ENCODE data around the gene SCAMP4. TPM values are rescaled to one million over a fixed set of nuclear protein-coding genes. Genes with fewer than 3 reads are reported as not detected.
A peak's percentile ranks its signal among the peaks of the same experiment; 100 is the strongest.

SCAMP4 gene
- total and polyA plus RNA-seq, 7 donors: 14.4 to 55.4 (median 26.0) TPM

DNA sequence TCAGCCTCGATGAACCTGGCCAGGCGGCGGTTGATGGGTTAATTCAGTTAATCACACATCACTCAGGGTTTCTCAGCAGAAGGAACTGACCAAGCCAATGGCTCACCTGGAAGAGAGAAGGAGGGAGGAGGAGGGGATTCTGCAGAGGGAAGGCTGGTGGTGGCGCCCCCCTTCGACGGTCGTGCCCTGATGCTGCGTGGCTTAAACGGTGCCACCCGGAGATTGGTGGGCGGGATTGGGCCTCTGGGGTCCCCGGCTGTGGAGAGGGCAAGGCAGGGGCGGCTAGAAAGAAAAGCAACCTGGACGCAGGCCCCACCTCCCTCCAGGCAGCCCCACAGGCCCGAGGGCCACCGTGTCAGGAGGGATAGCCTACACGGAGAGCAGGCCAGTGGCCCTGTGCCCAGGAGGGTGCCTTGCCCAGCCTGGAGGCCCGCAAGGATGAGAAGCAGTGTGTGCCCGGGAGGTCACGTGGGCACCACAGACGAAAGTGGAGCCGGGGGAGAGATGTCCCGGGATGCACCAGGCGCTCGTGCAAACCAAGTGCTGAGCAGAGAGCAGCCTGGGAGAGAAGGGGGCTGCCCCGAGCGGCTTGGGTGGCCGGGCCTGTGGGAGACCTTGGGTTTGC is 51.8 kb downstream of the SCAMP4 start:
- H3K36me3 ChIP-seq: peaks cover 0 to 13% (median 0%) of the 10 kb centered on the region in 4 donors
- no peaks in the 10 kb centered on the region for H3K27me3 ChIP-seq
- peak overlapping the region in 3 of 4 donors; percentile 67 to 77 (median 75) for H3K27ac ChIP-seq
- H3K4me3 ChIP-seq: peak overlapping the region in 1 of 4 donors; percentile 29
- H3K9me3 ChIP-seq: no peaks in the 10 kb centered on the region
- TF ChIP-seq POLR2AphosphoS5 (IDR thresholded peaks at IDR 0.05) (peak in 1 of 4 donors; percentile 52), EP300 (IDR thresholded peaks at IDR 0.05) (peak in 1 of 4 donors; percentile 14)
- TF ChIP-seq, protein P1, sequence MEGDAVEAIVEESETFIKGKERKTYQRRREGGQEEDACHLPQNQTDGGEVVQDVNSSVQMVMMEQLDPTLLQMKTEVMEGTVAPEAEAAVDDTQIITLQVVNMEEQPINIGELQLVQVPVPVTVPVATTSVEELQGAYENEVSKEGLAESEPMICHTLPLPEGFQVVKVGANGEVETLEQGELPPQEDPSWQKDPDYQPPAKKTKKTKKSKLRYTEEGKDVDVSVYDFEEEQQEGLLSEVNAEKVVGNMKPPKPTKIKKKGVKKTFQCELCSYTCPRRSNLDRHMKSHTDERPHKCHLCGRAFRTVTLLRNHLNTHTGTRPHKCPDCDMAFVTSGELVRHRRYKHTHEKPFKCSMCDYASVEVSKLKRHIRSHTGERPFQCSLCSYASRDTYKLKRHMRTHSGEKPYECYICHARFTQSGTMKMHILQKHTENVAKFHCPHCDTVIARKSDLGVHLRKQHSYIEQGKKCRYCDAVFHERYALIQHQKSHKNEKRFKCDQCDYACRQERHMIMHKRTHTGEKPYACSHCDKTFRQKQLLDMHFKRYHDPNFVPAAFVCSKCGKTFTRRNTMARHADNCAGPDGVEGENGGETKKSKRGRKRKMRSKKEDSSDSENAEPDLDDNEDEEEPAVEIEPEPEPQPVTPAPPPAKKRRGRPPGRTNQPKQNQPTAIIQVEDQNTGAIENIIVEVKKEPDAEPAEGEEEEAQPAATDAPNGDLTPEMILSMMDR (IDR thresholded peaks at IDR 0.05): no peak
- DNase-seq: peak; percentile 94
- peaks cover 0 to 19% (median 11%) of the 10 kb centered on the region in 4 donors for H3K4me1 ChIP-seq
- intact Hi-C loops (cut with DNase I): no loop called here
- 89 to 90% methylated on average over 28 of the region's 28 CpGs for WGBS, 2 donors

DNA sequence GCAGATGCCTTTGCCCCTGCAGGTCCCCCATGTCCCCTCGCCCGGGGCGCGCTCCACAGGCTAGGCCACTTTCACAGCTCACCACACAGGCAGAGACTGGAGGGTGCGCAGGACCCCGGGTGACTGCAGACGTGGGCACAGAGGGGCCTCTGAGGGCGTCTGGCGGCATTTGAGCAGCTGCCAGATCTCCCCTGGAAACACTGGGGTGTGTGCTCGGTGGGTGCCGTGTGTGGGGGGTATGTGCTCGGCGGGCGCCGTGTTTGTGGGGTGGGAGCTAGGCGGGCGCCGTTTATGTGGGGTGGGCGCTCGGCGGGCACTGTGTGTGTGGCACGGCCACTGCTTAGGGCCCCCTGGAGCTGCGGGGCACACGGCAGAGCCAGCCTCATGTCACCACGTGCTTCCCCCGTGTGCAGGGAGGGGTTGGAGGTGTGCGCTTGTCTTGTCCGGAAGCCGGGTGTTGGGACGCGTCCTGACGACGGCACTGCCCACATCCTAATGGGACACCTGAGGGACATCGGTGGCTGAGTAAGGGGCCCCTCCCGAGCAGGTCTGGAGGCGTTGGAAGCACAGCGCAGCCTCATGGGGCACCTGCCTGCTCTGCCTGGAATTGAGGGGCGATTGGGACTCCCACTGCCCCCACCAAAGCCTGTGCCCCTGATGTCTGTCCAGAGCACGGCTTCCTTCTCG is 52.5 kb downstream of the SCAMP4 start:
- Histone ChIP-seq H3K36me3 (peaks cover 0 to 9% (median 0%) of the 10 kb centered on the region in 4 donors), H3K4me1 (peaks cover 0 to 19% (median 11%) of the 10 kb centered on the region in 4 donors), H3K9me3 (no peaks in the 10 kb centered on the region), H3K27ac (peak overlapping the region in 3 of 4 donors; percentile 67 to 77 (median 75)), H3K4me3 (peak overlapping the region in 1 of 4 donors; percentile 29), H3K27me3 (no peaks in the 10 kb centered on the region)
- TF ChIP-seq EP300 (IDR thresholded peaks at IDR 0.05) (no peak), POLR2AphosphoS5 (IDR thresholded peaks at IDR 0.05) (no peak), POLR2A (IDR thresholded peaks at IDR 0.05) (no peak)
- TF ChIP-seq, protein P1 (IDR thresholded peaks at IDR 0.05): no peak
- no peak for DNase-seq
- WGBS, 2 donors: 90 to 92% methylated on average over 40 of the region's 40 CpGs
- intact Hi-C loops (cut with DNase I): no loop called here

GRCh38 chr19:1959928-1960589 is 54.9 kb downstream of the SCAMP4 start:
- H3K36me3 ChIP-seq: no peaks in the 10 kb centered on the region
- no peak overlapping the region for H3K4me3 ChIP-seq
- peaks cover 0 to 19% (median 11%) of the 10 kb centered on the region in 4 donors for H3K4me1 ChIP-seq
- intact Hi-C loops (cut with DNase I): no loop called here
- H3K27me3 ChIP-seq: no peaks in the 10 kb centered on the region
- no peak for TF ChIP-seq POLR2A (IDR thresholded peaks at IDR 0.05)
- no peak for TF ChIP-seq EP300 (IDR thresholded peaks at IDR 0.05)
- TF ChIP-seq, protein P1 (IDR thresholded peaks at IDR 0.05): no peak
- no peak for TF ChIP-seq POLR2AphosphoS5 (IDR thresholded peaks at IDR 0.05)
- no peaks in the 10 kb centered on the region for H3K9me3 ChIP-seq
- WGBS, 2 donors: 95% methylated on average over 32 of the region's 32 CpGs
- H3K27ac ChIP-seq: no peak overlapping the region
- no peak for DNase-seq

GRCh38 chr19:1961000-1961883 is 56.0 kb downstream of the SCAMP4 start:
- H3K36me3 ChIP-seq: no peaks in the 10 kb centered on the region
- H3K4me1 ChIP-seq: peaks cover 0 to 19% (median 11%) of the 10 kb centered on the region in 4 donors
- H3K27ac ChIP-seq: no peak overlapping the region
- H3K9me3 ChIP-seq: no peaks in the 10 kb centered on the region
- no peak for TF ChIP-seq POLR2AphosphoS5 (IDR thresholded peaks at IDR 0.05)
- TF ChIP-seq, protein P1 (IDR thresholded peaks at IDR 0.05): no peak
- TF ChIP-seq POLR2A (IDR thresholded peaks at IDR 0.05): no peak
- TF ChIP-seq EP300 (IDR thresholded peaks at IDR 0.05): no peak
- no peaks in the 10 kb centered on the region for H3K27me3 ChIP-seq
- H3K4me3 ChIP-seq: no peak overlapping the region
- WGBS, 2 donors: 91 to 92% methylated on average over 42 of the region's 42 CpGs
- no peak for DNase-seq
- intact Hi-C loops (cut with DNase I): no loop called here

Data from sigmoid colon (tissue), 7 donors.